CD8-positive, alpha-beta memory T cell (primary cell): ENCODE data around the gene SPATA31E1. TPM values are rescaled to one million over a fixed set of nuclear protein-coding genes. Genes with fewer than 3 reads are reported as not detected.
A peak's percentile ranks its signal among the peaks of the same experiment; 100 is the strongest.

ENCODE experiments used
- CTCF ChIA-PET: fragments of 350-600 bp; sonication (Branson Sonifier 250); formaldehyde crosslinking; loops from one replicate; lab custom pipeline; 2021; ENCODE audit warnings: antibody characterized with exemption; lab: Charles Lee
- POLR2A ChIA-PET: fragments of 350-600 bp; sonication (Branson Sonifier 250); formaldehyde crosslinking; loops from one replicate; lab custom pipeline; 2021; ENCODE audit warnings: antibody characterized with exemption; lab: Charles Lee
- DNase-seq, 5 donors: peaks; one replicate each; pipeline versions ENCODE4 v3.0.0 to v3.0.0-alpha.2; 2020 to 2022; ENCODE audit warnings: mixed read lengths in 1 of 5
- H3K27ac ChIP-seq: one replicate; pipeline ENCODE4 v1.7.0; 2013; ENCODE audit warnings: low read depth, mild to moderate bottlenecking, low read length, moderate library complexity
- H3K27me3 ChIP-seq: 2 replicates; pipeline ENCODE4 v1.7.0; 2013; ENCODE audit warnings: low read length, mild to moderate bottlenecking; ENCODE audit not compliant: insufficient read depth, poor library complexity, severe bottlenecking
- H3K36me3 ChIP-seq: 2 replicates; pipeline ENCODE4 v1.7.0; 2013; ENCODE audit warnings: mild to moderate bottlenecking, low read length, moderate library complexity; ENCODE audit not compliant: insufficient read depth
- H3K4me1 ChIP-seq: 2 replicates; pipeline ENCODE4 v1.7.0; 2013; ENCODE audit warnings: mild to moderate bottlenecking, low read length, moderate library complexity; ENCODE audit not compliant: insufficient read depth
- H3K4me3 ChIP-seq: 2 replicates; pipeline ENCODE4 v1.7.0; 2013; ENCODE audit warnings: mild to moderate bottlenecking, low read length
- H3K9me3 ChIP-seq: 2 replicates; pipeline ENCODE4 v1.7.0; 2013; ENCODE audit warnings: mild to moderate bottlenecking, low read length
- H3K27ac Mint-ChIP-seq, 8 donors: one replicate each; pipeline ENCODE4 v1.8.0; 2020 to 2021; ENCODE audit warnings: mixed read lengths in 8 of 8, mild to moderate bottlenecking in 6 of 8, inconsistent platforms in 3 of 8, moderate library complexity in 3 of 8
- H3K27me3 Mint-ChIP-seq, 2 donors: one replicate each; pipeline ENCODE4 v1.8.0; 2020 to 2021; ENCODE audit warnings: mixed read lengths in 2 of 2, mild to moderate bottlenecking in 1 of 2, moderate library complexity in 1 of 2
- H3K36me3 Mint-ChIP-seq, 3 donors: one replicate each; pipeline ENCODE4 v1.8.0; 2020 to 2021; ENCODE audit warnings: mixed read lengths in 3 of 3, inconsistent platforms in 1 of 3, mild to moderate bottlenecking in 1 of 3
- H3K4me1 Mint-ChIP-seq, 3 donors: one replicate each; pipeline ENCODE4 v1.8.0; 2020 to 2021; ENCODE audit warnings: mixed read lengths in 3 of 3, inconsistent platforms in 1 of 3, mild to moderate bottlenecking in 1 of 3
- H3K4me3 Mint-ChIP-seq, 7 donors: one replicate each; pipeline ENCODE4 v1.8.0; 2020 to 2021; ENCODE audit warnings: mixed read lengths in 7 of 7, mild to moderate bottlenecking in 6 of 7, moderate library complexity in 4 of 7, inconsistent platforms in 2 of 7
- H3K9me3 Mint-ChIP-seq, 5 donors: one replicate each; pipeline ENCODE4 v1.8.0; 2020 to 2022; ENCODE audit warnings: mixed read lengths in 5 of 5, mild to moderate bottlenecking in 3 of 5, moderate library complexity in 2 of 5, inconsistent platforms in 1 of 5
- polyA plus RNA-seq: library from polyadenylated mRNA; unstranded; fragments of 300-500 nt; fragmentation: Illumina TruSeq; gene quantifications from one replicate; pipeline ENCODE4 v1.2.3, GENCODE V29; 2021
- total RNA-seq, 2 experiments: library from RNA; stranded (reverse); gene quantifications; one replicate each; pipeline ENCODE4 v1.2.3, GENCODE V29; 2021

SPATA31E1 gene
- total and polyA plus RNA-seq, 3 experiments from 2014 or later: not detected

DNA sequence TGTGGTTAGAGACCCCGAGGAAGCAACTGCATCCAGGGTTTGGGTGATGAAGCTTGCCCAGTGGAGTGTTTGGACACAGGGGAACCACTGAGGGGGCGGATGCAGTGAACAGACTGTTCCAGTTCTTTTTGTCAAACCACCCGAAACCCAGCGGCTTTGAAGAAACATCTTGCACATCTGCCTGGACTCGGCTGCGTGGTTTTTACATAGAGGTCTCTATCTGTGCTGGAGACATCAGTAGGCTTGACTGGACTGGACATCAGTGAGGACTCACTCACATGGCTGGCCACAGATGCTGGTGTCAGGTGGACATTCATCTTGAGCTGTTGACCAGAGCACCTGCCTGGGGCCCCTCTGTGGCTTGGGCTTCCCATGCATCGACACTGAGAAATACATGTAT lies 15.3 kb upstream of the SPATA31E1 start:
- no peak overlapping the region for H3K27ac Mint-ChIP-seq
- no peak overlapping the region for H3K27ac ChIP-seq
- peaks cover 0 to 3% of the 10 kb centered on the region in 2 donors for H3K27me3 Mint-ChIP-seq
- POLR2A ChIA-PET: no interaction called here
- H3K36me3 ChIP-seq: no peaks in the 10 kb centered on the region
- H3K36me3 Mint-ChIP-seq: no peaks in the 10 kb centered on the region
- H3K4me1 Mint-ChIP-seq: no peaks in the 10 kb centered on the region
- no peak overlapping the region for H3K4me3 Mint-ChIP-seq
- no peaks in the 10 kb centered on the region for H3K4me1 ChIP-seq
- H3K9me3 Mint-ChIP-seq: peaks cover 0 to 4% (median 3%) of the 10 kb centered on the region in 5 donors
- no peaks in the 10 kb centered on the region for H3K27me3 ChIP-seq
- no peak for DNase-seq
- CTCF ChIA-PET: no interaction called here
- H3K9me3 ChIP-seq: no peaks in the 10 kb centered on the region
- H3K4me3 ChIP-seq: no peak overlapping the region

DNA sequence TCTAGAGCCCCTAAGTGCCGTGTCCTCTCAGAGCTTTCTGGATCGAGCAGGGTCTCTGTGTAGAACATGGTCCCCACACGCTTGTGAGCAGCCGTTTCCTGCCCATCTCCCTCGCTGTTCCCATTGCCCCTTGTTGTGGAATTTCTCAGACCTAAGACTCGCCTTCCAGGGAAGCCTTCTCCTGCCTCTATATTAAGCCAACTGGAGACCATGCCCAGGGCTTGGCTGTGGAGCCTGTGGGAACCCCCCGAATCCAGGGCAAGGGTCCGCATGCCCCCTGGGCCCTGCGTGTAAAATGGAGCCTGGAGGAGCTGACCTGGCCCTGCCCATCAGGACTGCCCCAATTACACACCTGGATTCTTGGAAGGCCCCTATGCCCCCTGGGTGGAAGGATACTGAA lies 14.5 kb upstream of the SPATA31E1 start:
- H3K4me3 ChIP-seq: no peak overlapping the region
- POLR2A ChIA-PET: no interaction called here

DNA sequence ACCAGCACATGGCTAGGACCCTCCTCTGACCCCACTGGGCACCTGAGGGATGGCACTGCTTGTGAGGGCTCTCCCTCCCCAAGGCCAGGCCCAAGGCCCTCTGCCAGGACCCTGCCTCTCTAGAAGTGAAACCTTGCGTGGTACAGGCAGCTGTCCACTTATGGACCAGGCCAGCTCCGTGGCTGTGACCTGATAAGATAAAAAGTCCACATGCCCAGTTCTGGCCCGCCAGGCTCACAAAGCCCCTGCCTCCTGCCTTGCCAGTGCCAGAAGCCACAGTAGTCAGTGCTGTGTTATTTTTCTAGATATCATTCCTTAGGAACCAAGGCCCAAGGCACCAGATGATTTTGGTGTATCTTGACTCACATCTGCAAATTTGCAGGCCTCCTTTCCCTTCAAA lies 14.0 kb upstream of the SPATA31E1 start:
- H3K4me1 ChIP-seq: no peaks in the 10 kb centered on the region
- H3K36me3 ChIP-seq: no peaks in the 10 kb centered on the region
- H3K27me3 ChIP-seq: no peaks in the 10 kb centered on the region
- no peak for DNase-seq
- no peak overlapping the region for H3K27ac Mint-ChIP-seq
- no peaks in the 10 kb centered on the region for H3K9me3 ChIP-seq
- peaks cover 0 to 3% (median 0%) of the 10 kb centered on the region in 5 donors for H3K9me3 Mint-ChIP-seq
- H3K4me1 Mint-ChIP-seq: no peaks in the 10 kb centered on the region
- no peak overlapping the region for H3K4me3 ChIP-seq
- ChIA-PET CTCF (no interaction called here), POLR2A (no interaction called here)
- H3K4me3 Mint-ChIP-seq: no peak overlapping the region
- H3K27ac ChIP-seq: no peak overlapping the region
- H3K36me3 Mint-ChIP-seq: no peaks in the 10 kb centered on the region
- H3K27me3 Mint-ChIP-seq: peaks cover 0 to 7% of the 10 kb centered on the region in 2 donors

More for the DNA sequence above, 14.5 kb upstream of the SPATA31E1 start:
- H3K36me3 Mint-ChIP-seq: no peaks in the 10 kb centered on the region
- Histone ChIP-seq H3K27me3 (no peaks in the 10 kb centered on the region), H3K9me3 (no peaks in the 10 kb centered on the region), H3K36me3 (no peaks in the 10 kb centered on the region), H3K4me1 (no peaks in the 10 kb centered on the region), H3K27ac (no peak overlapping the region)
- H3K4me1 Mint-ChIP-seq: no peaks in the 10 kb centered on the region
- H3K27ac Mint-ChIP-seq: no peak overlapping the region
- peaks cover 0 to 3% of the 10 kb centered on the region in 2 donors for H3K27me3 Mint-ChIP-seq
- no peak for DNase-seq
- CTCF ChIA-PET: no interaction called here
- H3K9me3 Mint-ChIP-seq: peaks cover 0 to 3% (median 0%) of the 10 kb centered on the region in 5 donors
- H3K4me3 Mint-ChIP-seq: no peak overlapping the region

DNA sequence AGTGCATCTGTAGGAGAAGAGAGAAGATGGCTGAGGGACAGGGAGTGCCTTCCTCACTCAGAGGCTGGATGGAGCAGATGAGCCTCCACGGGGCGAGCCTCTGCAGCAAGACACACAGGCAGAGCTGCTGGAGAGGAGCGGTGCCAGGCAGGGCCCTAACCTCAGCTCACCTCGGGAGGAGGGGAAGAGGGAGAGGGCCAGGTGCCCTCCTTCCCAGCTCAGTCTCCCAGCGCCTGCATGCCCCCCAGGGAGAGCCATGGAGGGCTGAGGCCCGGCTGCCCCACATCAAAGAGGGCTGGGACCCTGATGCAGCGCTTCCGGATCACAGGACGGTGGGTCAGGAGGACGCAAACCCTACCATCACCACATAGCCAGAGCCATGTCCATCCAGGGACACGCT lies 13.6 kb upstream of the SPATA31E1 start:
- Mint-ChIP-seq H3K4me3 (no peak overlapping the region), H3K9me3 (peaks cover 0 to 3% (median 0%) of the 10 kb centered on the region in 5 donors), H3K27ac (peak overlapping the region in 1 of 8 donors; percentile 91), H3K27me3 (peaks cover 0 to 7% of the 10 kb centered on the region in 2 donors), H3K4me1 (no peaks in the 10 kb centered on the region), H3K36me3 (no peaks in the 10 kb centered on the region)
- ChIA-PET CTCF (no interaction called here), POLR2A (no interaction called here)
- H3K27me3 ChIP-seq: no peaks in the 10 kb centered on the region
- no peak for DNase-seq
- no peaks in the 10 kb centered on the region for H3K36me3 ChIP-seq
- H3K9me3 ChIP-seq: no peaks in the 10 kb centered on the region
- H3K4me3 ChIP-seq: no peak overlapping the region
- no peak overlapping the region for H3K27ac ChIP-seq
- no peaks in the 10 kb centered on the region for H3K4me1 ChIP-seq

DNA sequence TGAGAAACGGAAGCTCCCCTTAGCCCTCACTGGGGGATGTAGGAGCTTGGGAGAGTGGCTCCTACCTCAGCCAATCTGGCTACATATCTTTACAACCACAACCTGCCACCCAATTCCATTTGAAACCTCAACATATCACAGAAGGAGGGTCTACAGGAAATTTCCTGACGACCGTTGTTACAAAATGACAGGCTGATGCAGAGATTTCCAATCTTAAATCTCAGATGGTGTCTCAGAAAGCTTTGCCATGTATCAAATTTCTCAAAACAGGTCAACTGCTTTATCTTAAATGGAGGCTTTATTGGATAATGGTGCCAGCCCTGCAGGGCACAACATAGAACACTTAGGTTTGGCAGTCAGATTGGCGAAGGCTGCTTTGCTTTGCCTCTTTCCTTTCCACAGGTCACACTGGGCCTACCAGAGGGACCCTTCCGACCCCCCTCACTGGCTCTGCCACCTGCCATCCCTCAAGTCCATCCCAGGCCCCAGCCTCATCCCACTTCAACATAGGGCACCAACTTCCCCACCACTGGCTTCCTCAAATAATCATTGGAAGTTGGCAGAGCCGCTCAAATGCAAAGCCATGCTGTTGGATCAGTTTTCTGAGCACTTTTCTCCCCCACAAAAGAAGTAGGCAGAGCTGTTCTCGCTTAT lies 11.1 kb upstream of the SPATA31E1 start:
- no peaks in the 10 kb centered on the region for H3K4me1 ChIP-seq
- H3K27ac ChIP-seq: no peak overlapping the region
- no peaks in the 10 kb centered on the region for H3K36me3 ChIP-seq
- H3K36me3 Mint-ChIP-seq: no peaks in the 10 kb centered on the region
- no peaks in the 10 kb centered on the region for H3K9me3 ChIP-seq
- H3K4me3 Mint-ChIP-seq: no peak overlapping the region
- H3K4me3 ChIP-seq: no peak overlapping the region
- peak overlapping the region in 1 of 8 donors; percentile 24 for H3K27ac Mint-ChIP-seq
- CTCF ChIA-PET: no interaction called here
- POLR2A ChIA-PET: no interaction called here
- no peaks in the 10 kb centered on the region for H3K4me1 Mint-ChIP-seq
- H3K9me3 Mint-ChIP-seq: peaks cover 0 to 3% (median 0%) of the 10 kb centered on the region in 5 donors
- DNase-seq: no peak
- H3K27me3 ChIP-seq: no peaks in the 10 kb centered on the region
- H3K27me3 Mint-ChIP-seq: peaks cover 2 to 8% of the 10 kb centered on the region in 2 donors

DNA sequence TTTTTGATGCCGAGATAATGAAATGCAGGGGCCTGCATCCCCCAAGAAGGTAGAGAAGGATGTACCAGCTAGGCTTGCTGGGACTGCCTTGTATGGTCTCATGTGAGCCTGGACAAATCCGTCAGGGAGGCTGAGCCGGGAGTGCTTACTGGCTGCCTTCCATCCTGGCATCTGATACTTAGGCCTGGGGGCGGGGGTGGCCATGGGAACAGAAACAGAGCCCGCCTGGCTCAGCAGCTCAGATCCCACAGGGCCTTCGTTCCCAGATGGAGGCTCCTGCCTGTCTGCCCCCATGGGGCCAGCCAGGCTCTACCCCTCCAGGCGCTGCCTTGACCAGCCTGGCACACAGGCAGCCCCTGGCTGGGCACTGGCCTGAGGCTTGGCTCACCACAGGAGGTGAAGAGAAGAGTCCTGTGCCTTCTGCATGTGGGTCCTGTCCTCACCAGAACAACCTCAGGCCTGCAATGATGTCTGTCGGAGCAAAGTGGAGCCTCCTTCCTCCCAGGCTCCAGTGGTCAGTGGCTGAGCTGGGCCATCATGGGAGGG lies 10.5 kb upstream of the SPATA31E1 start:
- H3K4me1 ChIP-seq: no peaks in the 10 kb centered on the region
- H3K27me3 Mint-ChIP-seq: peaks cover 5 to 9% of the 10 kb centered on the region in 2 donors
- H3K36me3 Mint-ChIP-seq: no peaks in the 10 kb centered on the region
- peaks cover 0 to 3% (median 0%) of the 10 kb centered on the region in 5 donors for H3K9me3 Mint-ChIP-seq
- H3K4me3 Mint-ChIP-seq: no peak overlapping the region
- ChIA-PET CTCF (no interaction called here), POLR2A (no interaction called here)
- DNase-seq: no peak
- no peak overlapping the region for H3K4me3 ChIP-seq
- H3K27me3 ChIP-seq: no peaks in the 10 kb centered on the region
- no peaks in the 10 kb centered on the region for H3K9me3 ChIP-seq
- no peaks in the 10 kb centered on the region for H3K36me3 ChIP-seq
- no peaks in the 10 kb centered on the region for H3K4me1 Mint-ChIP-seq
- H3K27ac Mint-ChIP-seq: peak overlapping the region in 1 of 8 donors; percentile 24
- H3K27ac ChIP-seq: no peak overlapping the region

DNA sequence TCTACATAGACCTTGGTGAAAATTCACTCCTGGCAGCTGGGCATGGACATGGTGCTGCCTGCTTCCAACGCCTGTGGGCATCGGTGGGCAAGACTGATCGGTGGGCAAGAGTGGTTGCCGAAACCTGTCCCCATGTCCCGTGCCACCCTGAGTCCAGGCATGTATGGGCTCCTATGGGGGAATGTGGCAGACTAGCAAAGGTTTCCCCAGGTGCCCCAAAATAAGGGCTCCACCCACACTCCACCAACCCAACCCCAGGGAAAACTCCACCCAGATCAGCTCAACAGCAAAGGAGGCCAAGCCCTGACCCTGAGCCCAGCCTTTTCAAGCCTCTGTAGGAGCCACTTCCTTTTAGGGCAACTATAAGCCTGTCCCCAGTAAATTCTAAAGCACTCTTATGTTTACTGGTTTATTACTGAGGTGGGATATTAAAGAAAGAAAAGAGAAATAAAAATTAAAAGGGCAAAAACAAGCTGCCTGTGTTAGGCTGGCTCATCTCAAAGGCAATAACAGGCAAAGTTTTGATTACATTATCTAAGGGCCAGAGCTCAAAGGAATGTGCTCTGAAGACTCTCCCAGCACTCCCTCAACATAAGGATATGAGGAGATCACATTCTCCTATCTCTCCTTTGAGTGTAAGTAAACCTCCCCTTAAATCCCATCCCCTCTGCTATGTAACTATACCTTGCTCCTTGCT lies 8.9 kb upstream of the SPATA31E1 start:
- Histone ChIP-seq H3K4me1 (no peaks in the 10 kb centered on the region), H3K4me3 (no peak overlapping the region), H3K9me3 (no peaks in the 10 kb centered on the region), H3K27ac (no peak overlapping the region), H3K27me3 (no peaks in the 10 kb centered on the region), H3K36me3 (no peaks in the 10 kb centered on the region)
- no peak overlapping the region for H3K4me3 Mint-ChIP-seq
- CTCF ChIA-PET: no interaction called here
- POLR2A ChIA-PET: no interaction called here
- H3K27me3 Mint-ChIP-seq: peaks cover 5 to 9% of the 10 kb centered on the region in 2 donors
- no peaks in the 10 kb centered on the region for H3K36me3 Mint-ChIP-seq
- no peaks in the 10 kb centered on the region for H3K4me1 Mint-ChIP-seq
- peak overlapping the region in 1 of 8 donors; percentile 84 for H3K27ac Mint-ChIP-seq
- no peak for DNase-seq
- H3K9me3 Mint-ChIP-seq: peaks cover 0 to 3% (median 0%) of the 10 kb centered on the region in 5 donors

DNA sequence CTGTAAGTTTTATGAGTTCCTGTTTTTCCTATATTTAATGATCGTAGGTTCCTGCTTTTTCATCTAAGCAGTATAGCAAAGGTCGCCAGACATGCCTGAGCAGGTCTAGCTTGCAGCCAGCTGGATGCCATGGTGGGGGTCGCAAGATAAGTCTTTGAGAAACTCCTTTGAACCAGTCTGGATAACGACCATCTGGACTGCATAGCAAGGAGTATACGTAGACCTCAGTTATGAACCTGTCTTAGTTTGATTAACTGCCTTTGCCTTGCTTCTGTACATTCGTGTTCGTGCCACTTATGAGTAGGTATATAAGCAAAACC lies 8.4 kb upstream of the SPATA31E1 start:
- H3K36me3 Mint-ChIP-seq: no peaks in the 10 kb centered on the region
- no peaks in the 10 kb centered on the region for H3K9me3 ChIP-seq
- H3K4me1 ChIP-seq: no peaks in the 10 kb centered on the region
- peaks cover 5 to 9% of the 10 kb centered on the region in 2 donors for H3K27me3 Mint-ChIP-seq
- ChIA-PET POLR2A (no interaction called here), CTCF (no interaction called here)
- no peaks in the 10 kb centered on the region for H3K4me1 Mint-ChIP-seq
- H3K27ac ChIP-seq: no peak overlapping the region
- H3K36me3 ChIP-seq: no peaks in the 10 kb centered on the region
- no peaks in the 10 kb centered on the region for H3K27me3 ChIP-seq
- peak overlapping the region in 1 of 8 donors; percentile 84 for H3K27ac Mint-ChIP-seq
- no peak overlapping the region for H3K4me3 Mint-ChIP-seq
- H3K4me3 ChIP-seq: no peak overlapping the region
- H3K9me3 Mint-ChIP-seq: peaks cover 0 to 3% (median 0%) of the 10 kb centered on the region in 5 donors
- no peak for DNase-seq
